HTR-8/SVneo (cell line): ENCODE data around the gene ENGASE.

Source experiments
- DNase-seq: peaks from one replicate; pipeline ENCODE4 v3.0.0; 2011; ENCODE audit warnings: low spot score, mixed read lengths; ENCODE audit not compliant: insufficient read length
- FAIRE-seq: peaks from 2 replicates; lab custom pipeline; 2011; peaks lifted over from hg19 to GRCh38; lab: Jason Lieb, UNC

The ENGASE gene

DNA sequence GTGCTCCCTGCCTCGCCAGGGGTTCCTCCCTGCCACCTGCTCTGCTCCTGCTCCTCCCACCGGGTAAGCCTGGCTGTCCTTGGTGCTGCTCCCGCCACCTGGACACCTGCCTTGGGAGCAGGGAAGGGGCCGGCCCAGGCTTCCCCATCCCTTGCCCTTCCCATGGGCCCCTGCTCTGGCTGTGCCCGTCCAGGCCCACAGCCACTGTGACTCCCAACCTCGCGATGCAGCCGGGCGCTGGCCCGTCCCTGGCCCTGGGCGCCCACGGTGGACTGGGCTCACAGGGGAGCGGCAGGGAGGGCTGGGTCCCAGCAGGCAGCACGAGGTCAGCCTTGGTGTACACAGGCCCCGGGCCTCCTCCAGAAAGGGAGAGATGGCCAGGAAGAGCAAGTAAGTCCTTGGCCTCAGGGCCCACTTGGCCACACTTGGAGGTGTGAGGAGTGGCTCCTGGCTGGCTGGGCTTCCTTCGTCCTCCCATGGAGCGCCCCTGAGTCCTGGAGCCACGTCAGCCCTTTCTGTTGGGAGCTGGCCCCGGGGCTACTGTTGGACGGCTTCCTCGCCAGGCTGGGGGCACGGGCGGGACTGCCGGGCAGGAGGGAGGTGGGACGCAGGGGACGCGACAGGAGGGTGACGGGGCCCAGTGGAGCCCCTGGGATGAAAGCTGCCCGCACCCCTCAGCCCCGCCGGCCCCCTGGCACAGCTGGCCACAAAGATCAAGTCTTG, 15.3 kb downstream of the ENGASE start:
- FAIRE-seq = no peak
- DNase-seq = no peak

DNA sequence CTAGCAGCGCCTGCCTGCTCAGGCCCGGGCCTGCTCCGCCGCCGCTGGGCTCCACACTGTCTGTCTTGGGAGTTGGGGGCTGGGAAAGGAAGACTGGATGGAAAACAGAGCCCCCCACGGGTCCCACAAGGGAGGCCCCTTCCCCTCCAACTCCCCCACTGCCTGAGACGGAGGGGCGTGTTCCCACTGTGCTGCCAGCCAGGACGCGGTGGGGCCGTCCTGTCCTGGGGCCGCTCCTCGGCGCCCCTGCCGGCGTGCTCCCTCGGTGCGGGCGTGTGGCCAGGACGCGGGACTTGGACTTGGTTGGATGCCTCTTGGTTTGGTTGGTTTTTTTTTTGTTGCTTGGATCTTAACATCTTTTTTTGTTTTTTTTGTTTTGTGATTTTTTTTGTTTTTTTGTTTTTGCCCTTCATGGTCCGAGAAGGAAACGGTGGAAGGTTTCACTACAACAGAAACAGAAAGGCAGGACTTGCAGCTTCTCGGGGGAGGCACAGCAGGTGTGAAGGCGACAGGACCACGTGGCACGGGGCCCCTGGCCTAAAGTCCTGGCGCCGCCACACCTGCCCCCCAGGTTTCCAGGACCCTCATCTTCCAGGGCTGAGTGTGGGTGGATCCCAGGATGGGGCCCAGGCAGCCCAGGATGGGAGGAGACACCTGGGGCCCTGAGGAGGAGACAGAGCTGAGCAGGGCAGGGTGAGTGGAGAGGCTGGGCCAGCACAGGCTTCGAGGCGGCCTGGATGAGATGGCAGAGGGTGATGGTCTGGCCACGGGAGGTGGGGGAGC, 16.0 kb downstream of the ENGASE start:
- DNase-seq = no peak
- FAIRE-seq = no peak

DNA sequence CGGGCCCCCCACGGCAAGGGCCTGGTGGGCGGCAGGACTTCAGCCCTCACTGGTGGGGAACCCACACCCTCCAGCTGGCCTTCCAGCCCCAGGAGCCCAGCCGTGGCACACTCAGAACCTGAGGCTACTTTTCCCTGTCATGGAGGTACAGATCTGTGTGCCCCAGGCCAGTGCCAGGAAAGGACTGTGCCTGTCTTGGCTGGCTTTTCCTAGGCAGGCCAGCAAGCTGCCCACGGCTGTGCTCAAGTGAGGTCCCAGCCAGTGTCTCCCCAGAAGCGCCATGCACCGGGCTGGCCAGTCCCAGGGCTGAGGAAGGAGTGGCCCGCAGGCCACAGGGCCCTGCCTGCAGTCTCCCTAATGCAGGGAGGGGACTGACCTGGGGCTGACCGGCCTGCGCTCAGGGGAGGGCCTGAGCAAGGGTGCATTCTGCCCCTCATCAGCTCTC, 16.6 kb downstream of the ENGASE start:
- FAIRE-seq = no peak
- DNase-seq = no peak

DNA sequence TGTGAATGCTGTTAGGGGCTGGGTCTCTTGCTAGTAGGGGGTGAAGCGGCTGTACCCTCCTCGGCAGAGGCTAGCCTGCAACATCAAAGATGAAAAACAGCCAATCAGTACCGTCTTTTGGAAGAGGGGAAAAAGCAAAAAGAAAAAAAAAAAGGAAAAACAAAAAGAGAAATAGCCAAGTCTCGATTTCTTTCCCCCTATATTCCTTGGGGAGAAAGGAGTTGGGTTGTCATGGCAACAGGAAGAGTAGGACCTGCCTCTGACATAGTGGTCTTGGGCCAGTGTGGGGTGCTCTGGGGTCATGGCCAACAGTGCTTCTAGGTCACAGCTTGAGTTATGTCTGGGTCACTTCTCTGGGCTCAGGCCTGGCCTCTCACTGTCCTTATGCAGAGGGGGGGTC, 17.9 kb downstream of the ENGASE start:
- FAIRE-seq (no peak), DNase-seq (no peak)

DNA sequence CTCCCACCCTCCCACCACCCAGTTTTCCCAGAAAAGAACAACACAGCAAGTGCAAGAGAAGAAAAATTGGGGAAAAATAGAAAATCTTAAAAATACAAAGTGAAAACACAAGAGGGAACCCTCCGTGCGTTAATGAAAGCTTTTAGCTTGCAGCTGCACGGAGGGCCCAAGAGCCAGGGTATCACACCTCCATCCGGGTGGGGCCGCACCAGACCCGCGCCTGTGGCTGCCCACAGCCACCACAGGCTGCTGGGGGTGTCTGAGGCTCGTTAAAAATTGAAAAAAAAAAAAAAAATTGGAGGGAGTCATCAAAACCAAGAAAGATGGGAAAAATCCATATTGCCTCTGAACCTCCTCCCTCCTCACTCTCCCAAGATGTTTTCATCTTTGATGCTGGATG, 18.6 kb downstream of the ENGASE start:
- FAIRE-seq (no peak), DNase-seq (no peak)

DNA sequence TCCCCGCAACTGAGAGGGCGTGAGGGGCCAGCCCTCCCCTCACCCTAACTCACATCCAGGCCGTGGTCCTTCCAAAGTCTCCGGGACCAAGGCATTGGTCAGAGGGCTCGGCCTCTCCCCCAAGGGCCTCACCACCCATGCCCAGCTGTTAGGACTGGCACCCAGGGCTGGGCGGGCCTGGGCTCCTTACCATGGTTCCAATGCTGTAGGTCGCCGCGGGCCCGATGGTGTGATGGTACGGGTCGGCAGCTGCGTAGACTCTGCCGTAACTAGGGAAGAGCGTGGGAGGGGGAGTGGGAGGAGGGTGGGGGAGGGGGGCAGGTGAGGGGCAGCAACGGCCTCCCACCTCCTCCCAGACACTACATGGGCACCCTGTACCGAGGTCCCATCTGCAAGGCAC, 19.6 kb downstream of the ENGASE start:
- FAIRE-seq (no peak), DNase-seq (no peak)

DNA sequence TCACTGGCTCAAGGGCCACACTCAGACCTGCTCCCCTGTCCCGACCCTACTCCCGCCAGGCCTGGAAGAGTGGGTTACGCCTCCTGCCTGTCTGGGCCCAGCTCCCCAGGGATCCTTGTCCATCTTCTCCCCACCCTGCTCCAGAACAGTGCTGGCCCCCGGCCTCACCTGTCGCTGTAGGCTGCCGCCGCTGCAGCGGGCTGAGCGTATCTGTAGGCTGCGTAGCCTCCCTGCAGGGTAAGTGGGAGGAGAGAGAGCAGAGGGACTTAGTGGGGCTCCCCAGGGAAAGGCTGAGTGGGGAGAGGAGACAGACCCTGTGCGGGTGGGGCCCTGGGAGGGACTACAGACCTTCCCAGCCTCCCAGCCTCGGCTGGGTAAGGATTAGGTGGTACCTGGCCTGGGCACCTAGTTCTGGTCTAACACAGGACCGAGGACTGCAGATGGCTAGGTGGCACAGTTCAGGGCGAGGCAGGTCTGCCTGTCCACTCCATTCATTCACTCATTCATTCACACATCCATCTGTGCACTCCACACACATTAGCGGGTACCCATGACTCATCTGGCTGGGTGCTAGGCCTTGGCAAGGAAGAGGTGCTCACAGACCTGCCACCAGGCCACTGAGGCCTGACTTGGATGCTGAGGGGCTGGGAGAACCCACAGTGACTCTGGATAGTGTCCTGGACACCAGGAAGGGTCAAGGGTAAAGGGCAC, 20.9 kb downstream of the ENGASE start:
- FAIRE-seq (no peak), DNase-seq (no peak)

DNA sequence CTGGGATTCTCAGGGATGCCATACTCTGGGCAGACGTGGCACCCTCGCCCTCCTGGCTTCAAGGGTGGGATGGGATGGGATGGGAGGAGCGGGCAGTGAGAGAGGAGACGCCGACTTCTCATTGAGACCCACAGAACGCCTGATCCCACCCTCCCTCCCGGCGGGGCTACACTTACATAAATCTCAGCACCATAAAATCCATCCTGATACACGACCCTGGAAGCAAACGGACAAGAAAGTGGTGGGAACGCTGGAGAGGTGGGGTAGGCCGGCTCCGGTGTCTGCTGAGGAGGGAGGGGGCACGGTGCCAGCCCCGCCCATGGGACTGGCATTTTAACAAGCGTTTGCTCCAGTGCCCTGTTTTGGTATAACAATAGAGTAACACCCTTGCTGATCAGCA, 21.9 kb downstream of the ENGASE start:
- FAIRE-seq (no peak), DNase-seq (no peak)

DNA sequence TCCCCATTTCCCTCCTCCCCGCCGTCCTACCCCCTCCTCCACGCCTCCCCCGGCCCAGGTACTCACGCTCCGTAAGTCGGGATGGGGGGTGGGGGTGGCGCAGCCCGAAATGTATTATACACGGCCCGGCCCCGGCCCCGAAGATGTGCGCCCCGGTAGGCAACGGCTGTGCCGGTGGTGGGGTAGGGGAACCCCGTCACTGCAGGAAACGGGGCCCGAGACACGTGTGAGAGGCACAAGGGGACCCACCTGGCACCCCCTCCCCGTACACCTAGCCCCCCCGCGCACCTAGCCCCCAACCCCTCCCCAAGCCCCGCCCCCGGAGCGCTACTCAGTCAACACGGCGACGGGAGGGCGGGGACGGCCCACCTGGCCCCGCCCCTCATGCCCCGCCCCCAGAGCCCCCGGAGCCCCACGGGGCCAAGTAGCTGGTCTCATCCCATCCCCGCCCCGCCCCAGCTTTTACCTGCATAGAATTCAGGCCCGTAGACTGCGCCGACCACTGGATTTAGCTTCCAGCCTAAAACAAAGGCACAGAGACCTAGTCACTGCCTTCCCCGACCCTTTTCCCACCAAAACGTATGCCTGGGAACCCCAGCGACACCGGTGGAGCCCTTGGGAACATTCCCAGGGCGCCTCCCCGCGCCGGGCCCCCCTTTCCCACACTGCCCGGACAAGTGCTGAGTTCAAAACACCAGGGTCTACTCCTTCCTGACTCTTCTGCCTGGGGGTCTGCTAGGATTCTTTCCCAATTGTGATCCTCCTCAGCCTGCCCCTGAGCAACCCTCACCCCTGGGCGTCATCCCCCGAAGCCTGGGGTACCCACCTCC, 22.8 kb downstream of the ENGASE start:
- DNase-seq (no peak), FAIRE-seq (no peak)

DNA sequence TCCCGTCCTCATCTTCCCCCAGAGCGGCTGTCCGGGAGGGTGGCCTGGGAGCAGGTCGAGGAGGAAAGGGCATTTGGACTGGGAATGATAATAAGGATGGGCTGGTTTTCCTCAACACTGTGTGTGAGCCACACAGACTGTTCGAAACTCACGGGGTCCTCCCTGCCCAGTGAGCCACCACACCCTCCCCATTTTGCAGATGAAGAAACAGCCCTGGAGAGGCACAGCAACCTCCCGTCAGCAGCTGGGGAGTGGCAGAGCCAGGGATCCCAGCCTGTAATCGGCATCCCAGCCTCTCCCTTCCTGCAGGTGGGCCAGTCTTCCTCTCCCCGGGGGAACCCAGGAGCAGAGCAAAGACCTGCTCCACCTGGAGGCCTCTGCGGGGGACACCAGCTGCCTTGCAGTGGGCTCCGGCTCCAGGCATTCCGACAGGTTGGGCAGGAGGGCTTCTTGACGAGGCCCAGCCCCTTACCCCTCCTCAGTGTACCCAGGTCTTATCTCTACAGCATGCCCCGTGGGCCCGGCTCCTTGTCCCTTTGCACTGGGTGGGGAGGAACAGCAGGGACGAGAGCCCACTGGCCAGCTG, 23.8 kb downstream of the ENGASE start:
- FAIRE-seq (no peak), DNase-seq (no peak)

DNA sequence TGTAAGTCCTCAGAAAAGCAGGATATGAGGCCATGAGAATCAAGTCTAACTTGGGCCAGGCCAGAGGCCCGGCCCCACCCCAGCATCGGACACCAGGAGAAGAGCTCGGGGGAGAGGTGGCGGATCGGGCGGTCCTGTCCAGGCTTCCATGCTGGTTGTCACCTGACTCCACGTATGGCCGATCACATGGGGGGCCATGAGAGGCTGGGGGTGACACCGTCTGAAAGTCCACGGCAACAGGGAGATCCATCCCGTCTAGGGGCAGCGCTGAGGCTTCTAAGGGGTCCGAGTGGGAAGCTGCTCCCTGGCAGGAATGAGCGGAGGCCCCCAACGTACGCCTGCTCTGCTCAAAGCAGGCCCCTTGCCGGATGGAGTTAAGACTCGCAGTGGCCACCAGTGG, 25.8 kb downstream of the ENGASE start:
- DNase-seq (no peak), FAIRE-seq (no peak)

DNA sequence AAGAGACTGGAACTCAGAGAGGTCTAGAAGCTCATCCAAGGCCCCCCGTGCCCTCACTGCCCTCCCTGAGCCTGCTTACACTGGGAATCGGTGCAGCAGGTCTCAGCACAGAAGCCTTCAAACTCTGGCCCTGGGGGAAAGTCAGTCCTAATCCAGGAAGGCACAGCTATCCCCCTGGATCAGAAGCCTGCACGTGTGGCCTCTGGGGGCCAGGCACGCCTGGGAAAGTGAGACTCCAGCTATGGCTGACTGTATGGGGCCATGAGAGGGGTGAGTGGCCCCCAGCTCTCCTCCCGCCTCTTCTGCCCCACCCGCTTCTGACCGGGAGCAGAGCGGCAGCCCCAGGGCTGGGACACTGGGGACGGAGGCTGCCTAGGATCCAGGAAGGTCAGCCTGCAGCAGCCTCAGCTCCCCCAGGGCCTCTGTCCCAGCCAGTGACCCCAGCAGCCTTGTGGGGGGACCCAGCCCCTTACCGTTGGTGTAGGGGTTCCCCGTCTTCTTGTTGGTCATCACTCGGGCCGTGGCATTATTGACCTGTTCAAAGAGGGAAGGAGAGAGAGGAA, 26.6 kb downstream of the ENGASE start:
- FAIRE-seq (no peak), DNase-seq (no peak)

DNA sequence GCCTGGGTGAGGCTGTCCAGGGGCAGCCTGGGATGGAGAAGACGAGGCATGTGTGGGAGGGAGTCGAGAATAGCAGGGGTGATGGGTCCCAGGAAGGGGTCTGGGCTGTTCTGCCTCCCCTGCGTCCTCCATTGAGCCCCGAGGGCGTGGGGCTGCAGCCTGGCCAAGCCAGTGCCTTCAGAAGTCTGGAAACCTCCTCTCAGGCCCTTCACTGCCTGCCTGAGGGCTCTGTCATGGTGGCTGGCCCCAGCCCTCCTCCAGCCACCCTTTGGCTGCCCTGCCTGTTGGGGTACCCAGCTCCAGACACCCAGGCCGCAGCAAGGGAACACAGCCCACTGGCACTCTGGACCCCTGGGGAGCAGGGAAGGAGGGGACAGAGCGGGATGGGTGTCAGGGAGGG, 27.6 kb downstream of the ENGASE start:
- FAIRE-seq (no peak), DNase-seq (no peak)

DNA sequence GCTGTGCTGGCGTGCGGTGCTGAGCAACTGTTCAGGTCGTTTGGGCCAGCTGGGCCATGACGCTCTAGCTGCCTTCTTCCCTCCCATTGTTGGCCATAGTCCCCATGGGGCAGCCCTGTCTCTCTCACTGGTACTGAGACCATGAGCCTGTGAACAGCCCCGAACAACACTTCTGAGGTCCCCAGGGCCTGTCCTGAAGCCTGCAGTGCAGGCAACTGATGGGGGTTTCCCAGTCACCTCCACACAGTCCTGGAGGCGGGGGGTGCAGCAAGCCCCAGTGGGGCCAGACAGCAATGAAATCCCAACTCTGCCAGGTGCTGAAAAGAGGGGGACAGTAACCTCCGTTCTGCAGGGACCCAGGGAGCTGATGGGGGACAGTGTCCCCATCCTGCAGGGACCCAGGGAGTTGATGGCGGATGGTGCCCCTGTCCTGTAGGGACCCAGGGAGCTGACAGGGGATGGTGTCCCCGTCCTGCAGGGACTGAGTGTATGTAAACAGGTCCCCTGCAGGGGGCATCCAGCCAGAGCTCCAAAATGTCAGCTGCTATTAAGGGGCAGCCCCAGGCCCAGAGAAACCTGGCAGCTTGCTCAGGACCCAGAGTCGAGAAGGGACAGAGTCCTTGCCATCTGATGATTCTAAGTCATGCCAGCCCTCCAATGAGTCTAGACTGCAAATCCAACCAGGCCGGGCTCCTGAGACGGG, 30.4 kb downstream of the ENGASE start:
- FAIRE-seq (no peak), DNase-seq (no peak)

DNA sequence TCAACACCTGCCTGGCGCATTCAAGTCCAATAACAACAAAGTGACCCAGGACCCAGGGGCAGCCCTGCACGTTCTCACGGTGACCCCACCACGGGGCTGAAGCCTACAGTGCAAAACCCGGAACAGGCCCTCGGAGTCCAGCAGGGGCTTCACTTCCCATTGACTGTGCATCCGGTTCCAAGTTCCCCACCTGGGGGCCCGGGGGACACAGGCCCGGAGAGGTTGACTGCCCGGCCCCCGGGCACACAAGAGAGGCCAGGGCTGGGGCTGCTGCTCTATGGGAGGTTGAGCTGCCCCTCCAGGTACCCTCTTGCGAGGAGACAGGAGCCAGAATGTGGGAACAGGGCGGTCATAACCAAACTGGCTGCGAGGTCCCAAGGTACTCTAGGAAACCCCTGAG, 31.3 kb downstream of the ENGASE start:
- no peak for FAIRE-seq

DNA sequence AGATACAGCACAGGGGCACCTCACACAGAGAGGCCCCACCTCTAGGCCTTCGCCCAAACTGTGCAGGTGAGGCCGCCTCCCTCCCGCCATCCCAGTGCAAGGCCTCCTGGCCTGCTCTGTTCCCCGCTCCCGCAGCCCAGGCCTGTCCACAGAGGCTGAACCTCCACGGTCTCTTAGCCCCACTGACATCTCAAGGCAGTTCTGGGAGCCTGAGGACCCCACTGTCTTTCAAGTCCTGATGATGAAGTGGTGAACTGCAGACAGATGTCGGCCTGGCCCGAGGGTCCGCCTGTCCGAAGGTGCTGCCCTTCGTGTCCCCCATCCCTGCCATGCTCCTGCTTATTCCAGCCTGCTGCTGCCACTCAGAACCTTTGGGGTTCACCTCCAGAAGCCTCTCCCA, 32.3 kb downstream of the ENGASE start:
- DNase-seq (no peak), FAIRE-seq (no peak)

More for the DNA sequence above, 31.3 kb downstream of the ENGASE start:
- no peak for DNase-seq

DNA sequence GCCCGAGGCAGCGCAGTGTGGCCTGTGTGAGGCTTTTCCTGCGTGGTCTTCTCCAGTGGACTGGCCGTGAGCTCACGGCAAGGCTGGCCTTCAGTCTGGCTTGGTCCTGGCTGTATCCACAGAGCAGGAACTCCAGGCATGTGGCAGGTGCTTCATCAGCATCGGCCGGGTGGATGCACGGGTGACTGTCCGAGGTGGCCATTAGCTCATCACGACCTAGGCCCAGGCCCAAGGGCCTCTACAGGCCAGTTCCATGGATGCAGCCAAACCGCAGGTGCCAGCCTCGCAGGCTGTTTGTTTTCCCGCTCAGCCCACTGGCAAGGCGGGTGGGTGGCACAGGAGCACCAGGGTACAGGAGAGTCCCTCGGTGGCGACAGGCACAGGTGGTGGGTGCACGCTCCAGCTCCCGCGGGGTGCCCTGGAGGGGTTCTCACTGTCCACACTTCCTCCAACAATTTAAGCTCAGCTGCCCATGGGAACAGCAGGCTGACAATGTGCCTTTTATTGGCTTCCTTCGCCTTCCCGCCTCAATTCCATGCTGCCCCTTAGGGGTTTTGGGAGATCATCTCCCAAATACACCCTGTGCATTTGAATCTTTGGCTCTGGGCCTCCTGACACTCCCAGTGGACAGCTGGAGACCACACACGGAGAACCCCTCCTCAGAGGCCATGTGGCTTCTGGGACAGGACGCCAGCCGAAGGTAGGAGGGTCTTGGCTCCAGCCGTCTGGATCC, 33.0 kb downstream of the ENGASE start:
- FAIRE-seq (no peak), DNase-seq (no peak)

DNA sequence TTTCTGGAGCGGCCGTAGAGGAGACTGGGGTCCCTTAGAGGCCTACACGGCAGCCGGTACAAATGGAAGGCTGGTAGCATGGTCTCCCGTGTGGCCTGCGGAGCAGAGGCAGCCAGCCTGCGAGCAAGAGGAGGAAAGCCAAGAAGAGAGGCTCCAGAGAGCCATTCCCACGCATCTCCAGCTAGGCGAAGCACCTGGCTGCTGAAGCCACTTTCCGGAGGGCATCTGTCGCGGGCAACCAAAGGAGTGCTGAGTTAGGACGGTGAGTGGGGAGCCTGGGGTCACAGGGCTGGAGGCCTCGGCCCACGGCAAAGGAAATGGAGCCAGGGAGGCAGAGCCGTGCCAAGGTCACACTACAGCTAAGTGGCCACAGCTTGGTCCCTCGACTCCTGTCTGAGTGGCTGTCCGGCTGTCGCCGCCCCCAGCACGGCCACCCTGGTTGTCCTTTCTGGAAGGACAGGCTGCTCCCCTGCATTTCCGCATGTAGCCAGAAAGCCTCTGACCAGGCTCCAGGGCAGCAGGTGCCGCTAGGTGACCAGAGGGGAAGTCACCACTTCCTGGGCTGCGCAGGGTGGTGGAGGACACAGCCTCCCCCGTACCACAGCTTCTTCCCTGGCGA, 33.7 kb downstream of the ENGASE start:
- FAIRE-seq (no peak), DNase-seq (no peak)
